Right lobe of liver (tissue), 4 donors: ENCODE data around the gene ADAM23.

ENCODE experiments used
- POLR2A ChIP-seq: fragments of 450-650 bp; IDR thresholded peaks from one replicate; pipeline ENCODE4 v1.6.1; 2017; ENCODE audit warnings: antibody characterized with exemption, mild to moderate bottlenecking
- TF ChIP-seq, protein P1 (sequence below), 4 donors: fragments of 200-600 bp in 3 of 4; fragments of 450-650 bp in 1 of 4; IDR thresholded peaks; one replicate each; pipeline versions ENCODE4 v1.5.1 to v1.8.0; 2016 to 2022; ENCODE audit warnings: antibody characterized with exemption in 4 of 4, mild to moderate bottlenecking in 2 of 4
- donor health status: DM: no; HTN: no; CAD: no.
- donor health status: DM: no; HTN: no; CAD: no.
- donor health status: DM: no; HTN: yes; CAD: no.

DNA sequence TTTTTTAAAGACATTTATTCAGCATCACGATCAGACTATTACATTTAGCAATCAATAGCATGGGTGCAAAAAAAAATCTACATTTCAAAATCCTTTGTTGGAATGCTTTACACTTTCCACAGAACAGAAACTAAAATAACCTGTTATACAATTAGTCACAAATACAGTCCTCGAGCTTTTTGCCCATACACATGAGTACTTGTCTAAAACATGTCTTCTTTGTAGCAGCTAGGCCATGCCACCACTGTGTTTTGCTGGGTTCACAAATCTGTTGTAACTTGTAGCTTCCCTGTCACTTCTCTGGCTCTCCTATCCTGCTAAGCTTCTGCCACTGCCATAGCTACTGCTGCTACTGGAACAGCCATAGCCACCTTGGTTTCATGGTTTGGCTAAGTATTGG, 24.4 kb upstream of the ADAM23 start:
- TF ChIP-seq, protein P1, sequence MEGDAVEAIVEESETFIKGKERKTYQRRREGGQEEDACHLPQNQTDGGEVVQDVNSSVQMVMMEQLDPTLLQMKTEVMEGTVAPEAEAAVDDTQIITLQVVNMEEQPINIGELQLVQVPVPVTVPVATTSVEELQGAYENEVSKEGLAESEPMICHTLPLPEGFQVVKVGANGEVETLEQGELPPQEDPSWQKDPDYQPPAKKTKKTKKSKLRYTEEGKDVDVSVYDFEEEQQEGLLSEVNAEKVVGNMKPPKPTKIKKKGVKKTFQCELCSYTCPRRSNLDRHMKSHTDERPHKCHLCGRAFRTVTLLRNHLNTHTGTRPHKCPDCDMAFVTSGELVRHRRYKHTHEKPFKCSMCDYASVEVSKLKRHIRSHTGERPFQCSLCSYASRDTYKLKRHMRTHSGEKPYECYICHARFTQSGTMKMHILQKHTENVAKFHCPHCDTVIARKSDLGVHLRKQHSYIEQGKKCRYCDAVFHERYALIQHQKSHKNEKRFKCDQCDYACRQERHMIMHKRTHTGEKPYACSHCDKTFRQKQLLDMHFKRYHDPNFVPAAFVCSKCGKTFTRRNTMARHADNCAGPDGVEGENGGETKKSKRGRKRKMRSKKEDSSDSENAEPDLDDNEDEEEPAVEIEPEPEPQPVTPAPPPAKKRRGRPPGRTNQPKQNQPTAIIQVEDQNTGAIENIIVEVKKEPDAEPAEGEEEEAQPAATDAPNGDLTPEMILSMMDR (IDR thresholded peaks at IDR 0.05): no peak
- TF ChIP-seq POLR2A: no peak
